GM06990 (cell line): ENCODE data around the gene SPSB1.

Experiments used
- DNase-seq: peaks from one replicate; pipeline ENCODE4 v3.0.0-alpha.2; 2011; ENCODE audit not compliant: insufficient read length; ENCODE audit errors: extremely low read depth
- H3K27me3 ChIP-seq: replicated peaks from 2 replicates; pipeline ENCODE4 v1.6.0; 2011; ENCODE audit warnings: low read length; ENCODE audit not compliant: control insufficient read depth, insufficient read depth
- H3K36me3 ChIP-seq: 2 replicates; pipeline ENCODE4 v1.5.1; 2011; ENCODE audit warnings: low read length; ENCODE audit not compliant: control insufficient read depth, insufficient read depth
- H3K4me3 ChIP-seq: replicated peaks from 2 replicates; pipeline ENCODE4 v1.5.1; 2011; ENCODE audit warnings: low read depth, mild to moderate bottlenecking, control low read depth, low read length
- CTCF ChIP-seq: IDR thresholded peaks from 2 replicates; pipeline ENCODE4 v1.5.1; 2011; ENCODE audit warnings: low read length, control low read depth, mild to moderate bottlenecking, inconsistent platforms; ENCODE audit not compliant: insufficient read depth, poor library complexity, severe bottlenecking

Gene SPSB1

GRCh38 chr1:9345922-9346321 lies 53.2 kb downstream of the SPSB1 start:
- Histone ChIP-seq H3K27me3 (no peaks in the 10 kb centered on the region), H3K36me3 (no peaks in the 10 kb centered on the region), H3K4me3 (no peak overlapping the region)
- TF ChIP-seq CTCF, result no peak
- no peak for DNase-seq

- Histone ChIP-seq H3K27me3 (no peaks in the 10 kb centered on the region), H3K4me3 (no peak overlapping the region), H3K36me3 (no peaks in the 10 kb centered on the region)
- no peak for TF ChIP-seq CTCF
- DNase-seq, result no peak
Measured at GRCh38 chr1:9346566-9346965, 53.9 kb downstream of the SPSB1 start.

GRCh38 chr1:9347095-9347850 lies 54.6 kb downstream of the SPSB1 start:
- Histone ChIP-seq H3K36me3 (no peaks in the 10 kb centered on the region), H3K4me3 (no peak overlapping the region), H3K27me3 (no peaks in the 10 kb centered on the region; the same call in 1 of the 2 replicates)
- no peak for TF ChIP-seq CTCF
- no peak for DNase-seq

- Histone ChIP-seq H3K36me3 (no peaks in the 10 kb centered on the region), H3K27me3 (no peaks in the 10 kb centered on the region; the same call in 1 of the 2 replicates), H3K4me3 (no peak overlapping the region)
- TF ChIP-seq CTCF, result no peak
- no peak for DNase-seq
Measured at GRCh38 chr1:9349331-9349851, 56.7 kb downstream of the SPSB1 start.

- DNase-seq, result no peak
- no peak for TF ChIP-seq CTCF
- H3K36me3 ChIP-seq, result no peaks in the 10 kb centered on the region
- no peaks in the 10 kb centered on the region; the same call in 1 of the 2 replicates for H3K27me3 ChIP-seq
- no peak overlapping the region for H3K4me3 ChIP-seq
Measured at GRCh38 chr1:9350013-9350908, 57.6 kb downstream of the SPSB1 start.
